Measurements from ENCODE around the gene UBE3A.

Gene UBE3A

DNA sequence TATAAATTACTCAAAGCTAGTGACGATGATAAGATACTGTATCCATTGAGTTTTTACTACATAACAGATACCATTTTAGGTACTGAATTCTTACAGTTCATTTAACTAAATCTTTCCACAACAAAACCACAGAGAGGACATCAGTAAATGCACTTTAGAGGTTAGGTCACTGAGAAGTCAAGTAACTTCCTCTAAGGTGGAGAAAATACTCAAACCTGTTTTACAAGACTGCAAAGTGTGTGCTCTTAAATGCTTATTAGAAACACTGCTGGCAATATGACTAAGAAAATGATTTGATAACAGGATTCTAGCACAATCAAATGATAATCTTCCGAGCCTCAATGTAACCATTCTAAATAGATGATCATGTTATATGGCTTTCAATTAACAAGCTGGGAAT, 99.4 kb downstream of the UBE3A start:
- Histone ChIP-seq H3K4me2 (ENCODE audit: low read depth, low read length, poor library complexity, severe bottlenecking) (no peak overlapping the region), H3K9me3 (ENCODE audit: insufficient read depth, low read length) (no peaks in the 10 kb centered on the region), H2AFZ (ENCODE audit: low read depth, low read length, severe bottlenecking) (no peak overlapping the region), H4K20me1 (ENCODE audit: low read depth, low read length) (no peaks in the 10 kb centered on the region), H3K9me2 (replicated peaks; ENCODE audit: insufficient read depth, low read length) (no peaks in the 10 kb centered on the region), H3K36me3 (ENCODE audit: low read length) (peaks cover 41% of the 10 kb centered on the region), H3K27ac (ENCODE audit: low read depth, low read length) (no peak overlapping the region), H3K4me3 (ENCODE audit: insufficient read depth, low read length, poor library complexity, severe bottlenecking) (no peak overlapping the region), H3K9ac (ENCODE audit: low read length) (no peak overlapping the region), H3F3A (ENCODE audit: insufficient read depth) (no peaks in the 10 kb centered on the region), H3K27me3 (ENCODE audit: low read length) (no peaks in the 10 kb centered on the region), H3K79me2 (ENCODE audit: insufficient read depth, low read length) (no peaks in the 10 kb centered on the region)
- TF ChIP-seq, protein P1, sequence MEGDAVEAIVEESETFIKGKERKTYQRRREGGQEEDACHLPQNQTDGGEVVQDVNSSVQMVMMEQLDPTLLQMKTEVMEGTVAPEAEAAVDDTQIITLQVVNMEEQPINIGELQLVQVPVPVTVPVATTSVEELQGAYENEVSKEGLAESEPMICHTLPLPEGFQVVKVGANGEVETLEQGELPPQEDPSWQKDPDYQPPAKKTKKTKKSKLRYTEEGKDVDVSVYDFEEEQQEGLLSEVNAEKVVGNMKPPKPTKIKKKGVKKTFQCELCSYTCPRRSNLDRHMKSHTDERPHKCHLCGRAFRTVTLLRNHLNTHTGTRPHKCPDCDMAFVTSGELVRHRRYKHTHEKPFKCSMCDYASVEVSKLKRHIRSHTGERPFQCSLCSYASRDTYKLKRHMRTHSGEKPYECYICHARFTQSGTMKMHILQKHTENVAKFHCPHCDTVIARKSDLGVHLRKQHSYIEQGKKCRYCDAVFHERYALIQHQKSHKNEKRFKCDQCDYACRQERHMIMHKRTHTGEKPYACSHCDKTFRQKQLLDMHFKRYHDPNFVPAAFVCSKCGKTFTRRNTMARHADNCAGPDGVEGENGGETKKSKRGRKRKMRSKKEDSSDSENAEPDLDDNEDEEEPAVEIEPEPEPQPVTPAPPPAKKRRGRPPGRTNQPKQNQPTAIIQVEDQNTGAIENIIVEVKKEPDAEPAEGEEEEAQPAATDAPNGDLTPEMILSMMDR (IDR thresholded peaks at IDR 0.05; ENCODE audit: insufficient read depth, low read length, poor library complexity, severe bottlenecking), result no peak
- TF ChIP-seq EZH2phosphoT487 (conservative IDR thresholded peaks at IDR 0.05; ENCODE audit: low read length), result no peak

DNA sequence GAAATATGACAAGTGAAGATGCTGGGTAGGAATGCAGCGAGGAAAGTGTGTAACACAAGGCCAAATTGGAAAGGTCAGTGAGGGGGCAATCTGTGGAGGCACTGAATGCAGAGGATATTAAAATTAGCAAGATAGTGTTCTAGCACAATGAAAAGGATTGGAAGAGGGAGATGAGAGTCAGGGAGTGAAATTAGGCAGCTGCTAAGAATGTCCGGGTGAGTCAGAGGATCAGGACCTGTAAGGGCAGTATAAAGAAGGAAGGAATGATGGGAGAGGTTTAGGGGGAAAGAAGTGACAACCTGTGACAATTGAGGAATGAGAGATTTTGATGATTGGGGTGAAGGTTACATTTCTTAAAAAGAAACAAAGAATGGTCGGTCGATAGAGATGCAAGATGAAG, 103.5 kb downstream of the UBE3A start:
- Histone ChIP-seq H3K4me2 (ENCODE audit: low read depth, low read length, poor library complexity, severe bottlenecking) (no peak overlapping the region), H3K36me3 (ENCODE audit: low read length) (peaks cover 28% of the 10 kb centered on the region)

DNA sequence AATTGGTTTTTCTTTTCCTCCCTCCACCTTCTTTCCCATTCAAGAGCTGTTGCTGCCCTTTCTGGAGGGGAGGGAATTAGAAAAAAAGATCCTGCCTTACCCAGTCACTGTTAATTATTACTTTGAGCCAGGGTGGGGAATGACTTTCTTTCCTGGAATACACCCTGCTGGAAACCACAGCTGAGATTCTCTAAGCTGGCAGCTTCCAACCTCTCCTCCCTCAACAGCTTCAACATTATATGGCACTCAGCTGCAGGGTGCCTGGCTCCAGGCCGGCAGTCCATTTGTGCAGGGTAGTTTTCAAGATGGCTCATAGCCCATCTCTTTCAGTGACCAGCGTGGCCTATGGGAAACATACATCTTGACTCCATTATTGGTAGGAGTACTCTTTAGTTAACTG, 105.8 kb downstream of the UBE3A start:
- TF ChIP-seq, protein P1 (IDR thresholded peaks at IDR 0.05; ENCODE audit: insufficient read depth, low read length, poor library complexity, severe bottlenecking), result no peak
- TF ChIP-seq EZH2phosphoT487 (conservative IDR thresholded peaks at IDR 0.05; ENCODE audit: low read length), result no peak
- Histone ChIP-seq H3K79me2 (ENCODE audit: insufficient read depth, low read length) (no peaks in the 10 kb centered on the region), H3F3A (ENCODE audit: insufficient read depth) (no peaks in the 10 kb centered on the region), H3K9me2 (replicated peaks; ENCODE audit: insufficient read depth, low read length) (no peaks in the 10 kb centered on the region), H3K27me3 (ENCODE audit: low read length) (no peaks in the 10 kb centered on the region), H3K4me3 (ENCODE audit: insufficient read depth, low read length, poor library complexity, severe bottlenecking) (no peak overlapping the region), H3K27ac (ENCODE audit: low read depth, low read length) (no peak overlapping the region), H3K9ac (ENCODE audit: low read length) (no peak overlapping the region), H3K9me3 (ENCODE audit: insufficient read depth, low read length) (no peaks in the 10 kb centered on the region), H3K36me3 (ENCODE audit: low read length) (peaks cover 14% of the 10 kb centered on the region; the same call in 1 of the 2 replicates), H2AFZ (ENCODE audit: low read depth, low read length, severe bottlenecking) (no peak overlapping the region), H4K20me1 (ENCODE audit: low read depth, low read length) (no peaks in the 10 kb centered on the region), H3K4me2 (ENCODE audit: low read depth, low read length, poor library complexity, severe bottlenecking) (no peak overlapping the region)

More for the DNA sequence above, 103.5 kb downstream of the UBE3A start:
- no peaks in the 10 kb centered on the region for H3K27me3 ChIP-seq (ENCODE audit: low read length)
- H2AFZ ChIP-seq (ENCODE audit: low read depth, low read length, severe bottlenecking), result no peak overlapping the region
- H4K20me1 ChIP-seq (ENCODE audit: low read depth, low read length), result no peaks in the 10 kb centered on the region
- no peaks in the 10 kb centered on the region for H3K9me3 ChIP-seq (ENCODE audit: insufficient read depth, low read length)
- H3K9me2 ChIP-seq (replicated peaks; ENCODE audit: insufficient read depth, low read length), result no peaks in the 10 kb centered on the region
- TF ChIP-seq, protein P1 (IDR thresholded peaks at IDR 0.05; ENCODE audit: insufficient read depth, low read length, poor library complexity, severe bottlenecking), result no peak
- no peak for TF ChIP-seq EZH2phosphoT487 (conservative IDR thresholded peaks at IDR 0.05; ENCODE audit: low read length)
- no peak overlapping the region for H3K4me3 ChIP-seq (ENCODE audit: insufficient read depth, low read length, poor library complexity, severe bottlenecking)
- H3K79me2 ChIP-seq (ENCODE audit: insufficient read depth, low read length), result no peaks in the 10 kb centered on the region
- H3K27ac ChIP-seq (ENCODE audit: low read depth, low read length), result no peak overlapping the region
- H3F3A ChIP-seq (ENCODE audit: insufficient read depth), result no peaks in the 10 kb centered on the region
- no peak overlapping the region for H3K9ac ChIP-seq (ENCODE audit: low read length)
